Common myeloid progenitor, CD34-positive (primary cell): ENCODE data around the gene TBX4.

Experiments used
- CTCF ChIA-PET: fragments of 350-600 bp; sonication (Branson Sonifier 250); formaldehyde crosslinking; loops from one replicate; lab custom pipeline; 2021; ENCODE audit warnings: antibody characterized with exemption; lab: Charles Lee
- POLR2A ChIA-PET: fragments of 350-600 bp; sonication (Branson Sonifier 250); formaldehyde crosslinking; loops from one replicate; lab custom pipeline; 2021; ENCODE audit warnings: antibody characterized with exemption; lab: Charles Lee
- DNase-seq, 3 donors: peaks; one replicate each; pipeline versions ENCODE4 v3.0.0 to v3.0.0-alpha.2; 2013
- H3K27ac ChIP-seq, 2 experiments: 1 replicate in 1 of 2; 2 replicates in 1 of 2; pipeline ENCODE4 v1.7.0; 2013; ENCODE audit warnings: inconsistent platforms in 2 of 2, low read length in 2 of 2, mild to moderate bottlenecking in 2 of 2, low read depth in 1 of 2, moderate library complexity in 1 of 2; ENCODE audit not compliant: severe bottlenecking in 2 of 2, insufficient read depth in 1 of 2, poor library complexity in 1 of 2
- H3K27me3 ChIP-seq, 5 experiments: replicated peaks in 2 of 5; 1 replicate in 3 of 5; 2 replicates in 2 of 5; pipeline versions ENCODE4 v1.6.1 to v1.7.0; 2013; ENCODE audit warnings: low read length in 4 of 5, mild to moderate bottlenecking in 2 of 5, moderate library complexity in 2 of 5, inconsistent platforms in 1 of 5; ENCODE audit not compliant: insufficient read depth in 5 of 5, control insufficient read depth in 4 of 5
- H3K36me3 ChIP-seq, 4 experiments: 1 replicate in 2 of 4; 2 replicates in 2 of 4; pipeline versions ENCODE4 v1.6.1 to v1.7.0; 2013; ENCODE audit warnings: low read length in 3 of 4, control low read depth in 1 of 4, mild to moderate bottlenecking in 1 of 4; ENCODE audit not compliant: control insufficient read depth in 4 of 4, insufficient read depth in 4 of 4
- H3K4me1 ChIP-seq, 4 experiments: 1 replicate in 3 of 4; 2 replicates in 1 of 4; pipeline versions ENCODE4 v1.6.1 to v1.7.1; 2013; ENCODE audit warnings: low read length in 3 of 4, mild to moderate bottlenecking in 3 of 4, control low read depth in 1 of 4, inconsistent platforms in 1 of 4, moderate library complexity in 1 of 4; ENCODE audit not compliant: control insufficient read depth in 4 of 4, insufficient read depth in 4 of 4; ENCODE audit errors: control extremely low read depth in 1 of 4
- H3K4me3 ChIP-seq, 7 experiments: 1 replicate in 4 of 7; 2 replicates in 3 of 7; pipeline versions ENCODE4 v1.5.1 to v1.7.0; 2013; ENCODE audit warnings: mild to moderate bottlenecking in 7 of 7, low read length in 6 of 7, moderate library complexity in 6 of 7, inconsistent platforms in 2 of 7, low read depth in 2 of 7, control low read depth in 1 of 7; ENCODE audit not compliant: insufficient read depth in 4 of 7, control insufficient read depth in 1 of 7; ENCODE audit errors: extremely low read depth in 1 of 7
- H3K9me3 ChIP-seq, 5 experiments: 1 replicate in 4 of 5; 2 replicates in 1 of 5; pipeline versions ENCODE4 v1.6.1 to v1.7.1; 2013; ENCODE audit warnings: low read length in 4 of 5, mild to moderate bottlenecking in 2 of 5, inconsistent platforms in 1 of 5, low read depth in 1 of 5, moderate library complexity in 1 of 5; ENCODE audit not compliant: control insufficient read depth in 4 of 5, insufficient read depth in 2 of 5; ENCODE audit errors: control extremely low read depth in 1 of 5
- WGBS: methylation state at CpG from one replicate; pipeline ENCODE4 v1.1.5; 2013; ENCODE audit not compliant: insufficient coverage; 5-methylcytosine and 5-hydroxymethylcytosine counted together

TBX4 gene

GRCh38 chr17:61405686-61406536 lies 46.3 kb upstream of the TBX4 start:
- no peaks in the 10 kb centered on the region for H3K36me3 ChIP-seq
- H3K4me3 ChIP-seq: peak overlapping the region in 1 of 7 experiments; percentile 42
- peaks cover 0 to 98% (median 71%) of the 10 kb centered on the region in 5 experiments for H3K27me3 ChIP-seq
- POLR2A ChIA-PET: no interaction called here
- CTCF ChIA-PET: interaction anchor here (2.1 kb wide), 1 partner anchor 12 kb away, joined by 7 read pairs; no protein-coding TSS in a partner anchor
- WGBS: 18% methylated on average over 20 of the region's 37 CpGs
- DNase-seq: no peak
- H3K9me3 ChIP-seq: no peaks in the 10 kb centered on the region
- H3K4me1 ChIP-seq: peaks cover 4 to 51% (median 41%) of the 10 kb centered on the region in 4 experiments
- no peak overlapping the region for H3K27ac ChIP-seq

GRCh38 chr17:61406537-61406845 lies 45.7 kb upstream of the TBX4 start:
- H3K27me3 ChIP-seq: peaks cover 0 to 98% (median 71%) of the 10 kb centered on the region in 5 experiments

GRCh38 chr17:61406971-61407911 lies 45.0 kb upstream of the TBX4 start:
- Histone ChIP-seq H3K4me3 (no peak overlapping the region), H3K9me3 (no peaks in the 10 kb centered on the region), H3K4me1 (peaks cover 4 to 64% (median 54%) of the 10 kb centered on the region in 4 experiments), H3K36me3 (no peaks in the 10 kb centered on the region), H3K27me3 (peaks cover 0 to 99% (median 68%) of the 10 kb centered on the region in 5 experiments), H3K27ac (no peak overlapping the region)
- CTCF ChIA-PET: interaction anchor here (1.0 to 2.4 kb wide), 2 partner anchors 176 to 436 kb away, joined by 3 to 7 read pairs; no protein-coding TSS in a partner anchor
- POLR2A ChIA-PET: no interaction called here
- WGBS: 46% methylated on average over 7 of the region's 8 CpGs
- no peak for DNase-seq

More at GRCh38 chr17:61406537-61406845, 45.7 kb upstream of the TBX4 start:
- ChIA-PET POLR2A (no interaction called here), CTCF (no interaction called here)
- Histone ChIP-seq H3K4me1 (peaks cover 4 to 57% (median 47%) of the 10 kb centered on the region in 4 experiments), H3K27ac (no peak overlapping the region), H3K9me3 (no peaks in the 10 kb centered on the region), H3K36me3 (no peaks in the 10 kb centered on the region), H3K4me3 (no peak overlapping the region)
- DNase-seq: no peak
- no CpG with 5 or more reads among the region's 1 CpG for WGBS

- Histone ChIP-seq H3K4me3 (peak overlapping the region in 2 of 7 experiments; percentile 48 to 53), H3K9me3 (no peaks in the 10 kb centered on the region), H3K36me3 (no peaks in the 10 kb centered on the region), H3K4me1 (peaks cover 4 to 65% (median 57%) of the 10 kb centered on the region in 4 experiments), H3K27me3 (peaks cover 0 to 98% (median 66%) of the 10 kb centered on the region in 5 experiments), H3K27ac (no peak overlapping the region)
- CTCF ChIA-PET: interaction anchor here (1.0 to 2.4 kb wide), 6 partner anchors 10 to 437 kb away, joined by 3 to 7 read pairs (median 4); no protein-coding TSS in a partner anchor
- POLR2A ChIA-PET: no interaction called here
- DNase-seq: peak in 1 of 3 donors; percentile 16
- 13% methylated on average over 35 of the region's 41 CpGs for WGBS
These were observed 43.8 kb upstream of the TBX4 start for GRCh38 chr17:61408151-61409041.

GRCh38 chr17:61409301-61410112 lies 42.7 kb upstream of the TBX4 start:
- peaks cover 0 to 96% (median 56%) of the 10 kb centered on the region in 5 experiments for H3K27me3 ChIP-seq
- DNase-seq: peak; percentile 51 to 71 (median 65)
- peak overlapping the region in 5 of 7 experiments; percentile 48 to 73 (median 53) for H3K4me3 ChIP-seq
- peaks cover 0 to 2% (median 0%) of the 10 kb centered on the region in 5 experiments for H3K9me3 ChIP-seq
- under 1% methylated on average over 59 of the region's 73 CpGs for WGBS
- no peak overlapping the region for H3K27ac ChIP-seq
- ChIA-PET CTCF (interaction anchor here (0.8 to 2.5 kb wide), 8 partner anchors 11 to 869 kb away, joined by 3 to 8 read pairs (median 4); no protein-coding TSS in a partner anchor), POLR2A (interaction anchor here (0.6 kb wide), 1 partner anchor 25 kb away, joined by 4 read pairs; no protein-coding TSS in a partner anchor)
- H3K36me3 ChIP-seq: no peaks in the 10 kb centered on the region
- peaks cover 4 to 59% (median 48%) of the 10 kb centered on the region in 4 experiments for H3K4me1 ChIP-seq
